ENCODE measurements around the gene LRP5.
"Not testable (repeated sequence)": the region's sequence is repeated elsewhere in the genome, so short reads cannot be mapped to it uniquely, and the experiment has no call there.

The LRP5 gene

GRCh38 chr11:68458340-68458739 lies 145.9 kb downstream of the LRP5 start:
- not testable (repeated sequence) for H3K9me3 ChIP-seq (ENCODE audit: control insufficient read depth, low read length); H3K4me3 ChIP-seq (ENCODE audit: extremely low read depth, insufficient read depth, low read length, poor library complexity, severe bottlenecking); H3K27ac ChIP-seq (ENCODE audit: low read depth, low read length, severe bottlenecking); H3K36me3 ChIP-seq (ENCODE audit: control insufficient read depth, insufficient read depth, low read length)
- 100% methylated on average over 2 of the region's 6 CpGs; no CpG with 5 or more reads in 1 of the 2 experiments for WGBS, 2 experiments (ENCODE audit: insufficient coverage in 2 of 2)
- peaks cover 13% of the 10 kb centered on the region for H3K4me1 ChIP-seq (ENCODE audit: control insufficient read depth, insufficient read depth, low read length, poor library complexity, severe bottlenecking)

- H3K9me3 ChIP-seq (ENCODE audit: control insufficient read depth, low read length), result no peaks in the 10 kb centered on the region
- H3K4me3 ChIP-seq (ENCODE audit: extremely low read depth, insufficient read depth, low read length, poor library complexity, severe bottlenecking), result peak overlapping the region; percentile 71
- WGBS, 2 experiments (ENCODE audit: insufficient coverage in 2 of 2), result 4 to 5% methylated on average over 36 to 53 of the region's 56 CpGs
- peaks cover 8% of the 10 kb centered on the region for H3K36me3 ChIP-seq (ENCODE audit: control insufficient read depth, insufficient read depth, low read length)
- H3K4me1 ChIP-seq (ENCODE audit: control insufficient read depth, insufficient read depth, low read length, poor library complexity, severe bottlenecking), result peaks cover 15% of the 10 kb centered on the region
- H3K27ac ChIP-seq (ENCODE audit: low read depth, low read length, severe bottlenecking), result peak overlapping the region; percentile 97
Observed at GRCh38 chr11:68459886-68460740, 147.7 kb downstream of the LRP5 start.

- H3K27ac ChIP-seq (ENCODE audit: low read depth, low read length, severe bottlenecking), result peak within 1 kb of the TSS; percentile 97
- H3K9me3 ChIP-seq (ENCODE audit: control insufficient read depth, low read length), result no peaks in the 10 kb centered on the region
- H3K36me3 ChIP-seq (ENCODE audit: control insufficient read depth, insufficient read depth, low read length), result peaks cover 13% of the 10 kb centered on the region
- peak within 1 kb of the TSS; percentile 71 for H3K4me3 ChIP-seq (ENCODE audit: extremely low read depth, insufficient read depth, low read length, poor library complexity, severe bottlenecking)
- 0% methylated on average over 60 to 71 of the region's 92 CpGs for WGBS, 2 experiments (ENCODE audit: insufficient coverage in 2 of 2)
- peaks cover 22% of the 10 kb centered on the region for H3K4me1 ChIP-seq (ENCODE audit: control insufficient read depth, insufficient read depth, low read length, poor library complexity, severe bottlenecking)
Observed at GRCh38 chr11:68460741-68461574, 148.6 kb downstream of the LRP5 start, which contains the start of gene PPP6R3. PPP6R3 (plus strand) TSS chr11:68460752; CDS start chr11:68537665, 76,913 bp downstream.

- H3K4me1 ChIP-seq (ENCODE audit: control insufficient read depth, insufficient read depth, low read length, poor library complexity, severe bottlenecking), result peaks cover 22% of the 10 kb centered on the region
- no peaks in the 10 kb centered on the region for H3K9me3 ChIP-seq (ENCODE audit: control insufficient read depth, low read length)
- WGBS, 2 experiments (ENCODE audit: insufficient coverage in 2 of 2), result 0 to 4% methylated on average over 6 to 12 of the region's 12 CpGs
- peak overlapping the region; percentile 71 for H3K4me3 ChIP-seq (ENCODE audit: extremely low read depth, insufficient read depth, low read length, poor library complexity, severe bottlenecking)
- peaks cover 16% of the 10 kb centered on the region for H3K36me3 ChIP-seq (ENCODE audit: control insufficient read depth, insufficient read depth, low read length)
- H3K27ac ChIP-seq (ENCODE audit: low read depth, low read length, severe bottlenecking), result no peak overlapping the region
Observed at GRCh38 chr11:68461575-68461917, 149.2 kb downstream of the LRP5 start.

GRCh38 chr11:68463714-68464113 lies 151.3 kb downstream of the LRP5 start:
- Histone ChIP-seq H3K27ac (ENCODE audit: low read depth, low read length, severe bottlenecking) (no peak overlapping the region), H3K36me3 (ENCODE audit: control insufficient read depth, insufficient read depth, low read length) (peaks cover 31% of the 10 kb centered on the region), H3K4me1 (ENCODE audit: control insufficient read depth, insufficient read depth, low read length, poor library complexity, severe bottlenecking) (peaks cover 23% of the 10 kb centered on the region), H3K4me3 (ENCODE audit: extremely low read depth, insufficient read depth, low read length, poor library complexity, severe bottlenecking) (no peak overlapping the region), H3K9me3 (ENCODE audit: control insufficient read depth, low read length) (no peaks in the 10 kb centered on the region)
- WGBS, 2 experiments (ENCODE audit: insufficient coverage in 2 of 2), result 80% methylated on average over 1 of the region's 1 CpG; no CpG with 5 or more reads in 1 of the 2 experiments

- H3K36me3 ChIP-seq (ENCODE audit: control insufficient read depth, insufficient read depth, low read length), result peaks cover 62% of the 10 kb centered on the region
- no peaks in the 10 kb centered on the region for H3K9me3 ChIP-seq (ENCODE audit: control insufficient read depth, low read length)
- H3K27ac ChIP-seq (ENCODE audit: low read depth, low read length, severe bottlenecking), result no peak overlapping the region
- WGBS, 2 experiments (ENCODE audit: insufficient coverage in 2 of 2), result 94 to 96% methylated on average over 6 to 8 of the region's 8 CpGs
- no peak overlapping the region for H3K4me3 ChIP-seq (ENCODE audit: extremely low read depth, insufficient read depth, low read length, poor library complexity, severe bottlenecking)
- H3K4me1 ChIP-seq (ENCODE audit: control insufficient read depth, insufficient read depth, low read length, poor library complexity, severe bottlenecking), result peaks cover 31% of the 10 kb centered on the region
Observed at GRCh38 chr11:68467201-68467834, 154.9 kb downstream of the LRP5 start.

- Histone ChIP-seq H3K9me3 (ENCODE audit: control insufficient read depth, low read length) (peaks cover under 1% of the 10 kb centered on the region), H3K4me1 (ENCODE audit: control insufficient read depth, insufficient read depth, low read length, poor library complexity, severe bottlenecking) (peaks cover 23% of the 10 kb centered on the region), H3K36me3 (ENCODE audit: control insufficient read depth, insufficient read depth, low read length) (peaks cover 69% of the 10 kb centered on the region), H3K4me3 (ENCODE audit: extremely low read depth, insufficient read depth, low read length, poor library complexity, severe bottlenecking) (no peak overlapping the region), H3K27ac (ENCODE audit: low read depth, low read length, severe bottlenecking) (no peak overlapping the region)
- WGBS, 2 experiments (ENCODE audit: insufficient coverage in 2 of 2), result 88 to 93% methylated on average over 3 of the region's 3 CpGs
Observed at GRCh38 chr11:68468217-68468828, 155.9 kb downstream of the LRP5 start.

GRCh38 chr11:68469122-68469521 lies 156.7 kb downstream of the LRP5 start:
- no CpG with 5 or more reads among the region's 2 CpGs for WGBS, 2 experiments (ENCODE audit: insufficient coverage in 2 of 2)
- no peak overlapping the region for H3K27ac ChIP-seq (ENCODE audit: low read depth, low read length, severe bottlenecking)
- H3K4me3 ChIP-seq (ENCODE audit: extremely low read depth, insufficient read depth, low read length, poor library complexity, severe bottlenecking), result no peak overlapping the region
- H3K9me3 ChIP-seq (ENCODE audit: control insufficient read depth, low read length), result peaks cover 9% of the 10 kb centered on the region
- peaks cover 77% of the 10 kb centered on the region for H3K36me3 ChIP-seq (ENCODE audit: control insufficient read depth, insufficient read depth, low read length)
- H3K4me1 ChIP-seq (ENCODE audit: control insufficient read depth, insufficient read depth, low read length, poor library complexity, severe bottlenecking), result peaks cover 23% of the 10 kb centered on the region

- Histone ChIP-seq H3K27ac (ENCODE audit: low read depth, low read length, severe bottlenecking) (no peak overlapping the region), H3K4me1 (ENCODE audit: control insufficient read depth, insufficient read depth, low read length, poor library complexity, severe bottlenecking) (peaks cover 23% of the 10 kb centered on the region)
Observed at GRCh38 chr11:68469642-68470041, 157.3 kb downstream of the LRP5 start.

GRCh38 chr11:68470304-68470811 lies 158.0 kb downstream of the LRP5 start:
- no peak overlapping the region for H3K27ac ChIP-seq (ENCODE audit: low read depth, low read length, severe bottlenecking)
- H3K36me3 ChIP-seq (ENCODE audit: control insufficient read depth, insufficient read depth, low read length), result peaks cover 72% of the 10 kb centered on the region
- 95 to 100% methylated on average over 4 of the region's 4 CpGs for WGBS, 2 experiments (ENCODE audit: insufficient coverage in 2 of 2)

More at GRCh38 chr11:68469642-68470041, 157.3 kb downstream of the LRP5 start:
- H3K9me3 ChIP-seq (ENCODE audit: control insufficient read depth, low read length), result peaks cover 12% of the 10 kb centered on the region
- WGBS, 2 experiments (ENCODE audit: insufficient coverage in 2 of 2), result 86% methylated on average over 1 of the region's 1 CpG; no CpG with 5 or more reads in 1 of the 2 experiments
- H3K36me3 ChIP-seq (ENCODE audit: control insufficient read depth, insufficient read depth, low read length), result peaks cover 79% of the 10 kb centered on the region
- H3K4me3 ChIP-seq (ENCODE audit: extremely low read depth, insufficient read depth, low read length, poor library complexity, severe bottlenecking), result no peak overlapping the region

More at GRCh38 chr11:68470304-68470811, 158.0 kb downstream of the LRP5 start:
- peaks cover 19% of the 10 kb centered on the region for H3K4me1 ChIP-seq (ENCODE audit: control insufficient read depth, insufficient read depth, low read length, poor library complexity, severe bottlenecking)
- H3K9me3 ChIP-seq (ENCODE audit: control insufficient read depth, low read length), result peaks cover 12% of the 10 kb centered on the region
- no peak overlapping the region for H3K4me3 ChIP-seq (ENCODE audit: extremely low read depth, insufficient read depth, low read length, poor library complexity, severe bottlenecking)

All from mesodermal cell (in vitro differentiated cells).